ENCODE data around the gene ERC2. TPM values are rescaled to one million over a fixed set of nuclear protein-coding genes. Genes with fewer than 3 reads are reported as not detected.

The ERC2 gene
- total RNA-seq, 1 experiment from 2014 or later = 0.90 TPM

GRCh38 chr3:55567615-55568014, 900.7 kb downstream of the ERC2 start:
- DNase-seq (ENCODE audit: low spot score) = no peak
- H3K4me3 ChIP-seq (ENCODE audit: low read depth, low read length, poor library complexity, severe bottlenecking) = no peak overlapping the region
- no peaks in the 10 kb centered on the region for H3K4me1 ChIP-seq (ENCODE audit: insufficient read depth, low read length, poor library complexity, severe bottlenecking)
- TF ChIP-seq CTCF (conservative IDR thresholded peaks at IDR 0.05; ENCODE audit: low read depth, low read length) (no peak), EZH2 (IDR thresholded peaks at IDR 0.05; ENCODE audit: borderline replicate concordance, low read depth, low read length, poor library complexity, severe bottlenecking) (no peak)
- CTCF ChIA-PET = no interaction called here
- H3K9me3 ChIP-seq (ENCODE audit: low read depth, low read length, poor library complexity, severe bottlenecking) = no peaks in the 10 kb centered on the region
- H3K36me3 ChIP-seq (ENCODE audit: insufficient read depth, low read length, poor library complexity, severe bottlenecking) = no peaks in the 10 kb centered on the region
- intact Hi-C loops (cut with micrococcal nuclease; ENCODE audit: unreplicated experiment) = no loop called here
- H3K27me3 ChIP-seq (replicated peaks; ENCODE audit: insufficient read depth, low read depth, low read length, poor library complexity) = no peaks in the 10 kb centered on the region
- H3K27ac ChIP-seq (ENCODE audit: low read depth, low read length, poor library complexity, severe bottlenecking) = no peak overlapping the region
- BruUV-seq (replicated peaks) = no TSS peak
- POLR2A ChIA-PET (ENCODE audit: low non-redundant PET) = no interaction called here

- CTCF ChIA-PET = no interaction called here
- Histone ChIP-seq H3K4me3 (ENCODE audit: low read depth, low read length, poor library complexity, severe bottlenecking) (no peak overlapping the region), H3K27ac (ENCODE audit: low read depth, low read length, poor library complexity, severe bottlenecking) (no peak overlapping the region), H3K9me3 (ENCODE audit: low read depth, low read length, poor library complexity, severe bottlenecking) (no peaks in the 10 kb centered on the region), H3K36me3 (ENCODE audit: insufficient read depth, low read length, poor library complexity, severe bottlenecking) (no peaks in the 10 kb centered on the region), H3K27me3 (replicated peaks; ENCODE audit: insufficient read depth, low read depth, low read length, poor library complexity) (no peaks in the 10 kb centered on the region), H3K4me1 (ENCODE audit: insufficient read depth, low read length, poor library complexity, severe bottlenecking) (no peaks in the 10 kb centered on the region)
- no peak for TF ChIP-seq EZH2 (IDR thresholded peaks at IDR 0.05; ENCODE audit: borderline replicate concordance, low read depth, low read length, poor library complexity, severe bottlenecking)
- no peak for TF ChIP-seq CTCF (conservative IDR thresholded peaks at IDR 0.05; ENCODE audit: low read depth, low read length)
- intact Hi-C loops (cut with micrococcal nuclease; ENCODE audit: unreplicated experiment) = no loop called here
- DNase-seq (ENCODE audit: low spot score) = no peak
- no TSS peak for BruUV-seq (replicated peaks)
- POLR2A ChIA-PET (ENCODE audit: low non-redundant PET) = no interaction called here
Observed at GRCh38 chr3:55567121-55567520, 901.1 kb downstream of the ERC2 start.

- Histone ChIP-seq H3K9me3 (ENCODE audit: low read depth, low read length, poor library complexity, severe bottlenecking) (no peaks in the 10 kb centered on the region), H3K4me3 (ENCODE audit: low read depth, low read length, poor library complexity, severe bottlenecking) (no peak overlapping the region), H3K27ac (ENCODE audit: low read depth, low read length, poor library complexity, severe bottlenecking) (no peak overlapping the region), H3K27me3 (replicated peaks; ENCODE audit: insufficient read depth, low read depth, low read length, poor library complexity) (no peaks in the 10 kb centered on the region), H3K36me3 (ENCODE audit: insufficient read depth, low read length, poor library complexity, severe bottlenecking) (no peaks in the 10 kb centered on the region), H3K4me1 (ENCODE audit: insufficient read depth, low read length, poor library complexity, severe bottlenecking) (no peaks in the 10 kb centered on the region)
- no TSS peak for BruUV-seq (replicated peaks)
- CTCF ChIA-PET = no interaction called here
- TF ChIP-seq CTCF (conservative IDR thresholded peaks at IDR 0.05; ENCODE audit: low read depth, low read length) (no peak), EZH2 (IDR thresholded peaks at IDR 0.05; ENCODE audit: borderline replicate concordance, low read depth, low read length, poor library complexity, severe bottlenecking) (no peak)
- no peak for DNase-seq (ENCODE audit: low spot score)
- intact Hi-C loops (cut with micrococcal nuclease; ENCODE audit: unreplicated experiment) = no loop called here
- POLR2A ChIA-PET (ENCODE audit: low non-redundant PET) = no interaction called here
Observed at GRCh38 chr3:55565521-55565920, 902.7 kb downstream of the ERC2 start.

Data from A673 (cell line).